Type B pancreatic cell (in vitro differentiated cells): ENCODE data around the gene TBC1D2. TPM values are rescaled to one million over a fixed set of nuclear protein-coding genes. Genes with fewer than 3 reads are reported as not detected.

ENCODE experiments used
- DNase-seq: peaks from one replicate; pipeline ENCODE4 v3.0.0; 2021; ENCODE audit warnings: mixed read lengths; ENCODE audit not compliant: unreplicated experiment; ENCODE audit errors: extremely low spot score
- H3K27ac Mint-ChIP-seq: 2 replicates; pipeline ENCODE4 v1.8.0; 2021; ENCODE audit warnings: mild to moderate bottlenecking, mixed read lengths
- H3K27me3 Mint-ChIP-seq: 2 replicates; pipeline ENCODE4 v1.8.0; 2021; ENCODE audit warnings: mixed read lengths
- H3K36me3 Mint-ChIP-seq: 2 replicates; pipeline ENCODE4 v1.8.0; 2021; ENCODE audit warnings: mixed read lengths
- H3K4me1 Mint-ChIP-seq: one replicate; pipeline ENCODE4 v1.8.0; 2021; ENCODE audit warnings: mixed read lengths; ENCODE audit not compliant: unreplicated experiment
- H3K4me3 Mint-ChIP-seq: 2 replicates; pipeline ENCODE4 v1.8.0; 2021; ENCODE audit warnings: mild to moderate bottlenecking, mixed read lengths
- H3K9me3 Mint-ChIP-seq: 2 replicates; pipeline ENCODE4 v1.8.0; 2021; ENCODE audit warnings: mixed read lengths
- CTCF ChIP-seq: fragments of 200-600 bp; sonication (generic); conservative IDR thresholded peaks from 2 replicates; pipeline ENCODE4 v1.5.0; 2021; ENCODE audit warnings: antibody characterized with exemption, mild to moderate bottlenecking
- long read RNA-seq: library from polyadenylated mRNA; unstranded; transcript quantifications from one replicate; pipeline ENCODE4 v2.0.0, GENCODE V29; 2020
- total RNA-seq: library from RNA; stranded (reverse); gene quantifications from 2 replicates; pipeline ENCODE4 v1.2.1, GENCODE V29; 2021; ENCODE audit warnings: low replicate concordance

Gene TBC1D2
- total RNA-seq: 9.4 and 20.9 TPM in 2 replicates
- long read RNA-seq, transcript TBC1D2-205 (13 exons, 3,349 nt): major isoform, 16 of 26 reads
- long read RNA-seq, partial matches to known transcripts: 3 of 26 reads
- long read RNA-seq, other reads (novel, unspliced or antisense): 5 of 26 reads

- peak; percentile 95 for DNase-seq
- peak; percentile 41 for TF ChIP-seq CTCF
- Mint-ChIP-seq H3K27me3 (peaks cover 6% of the 10 kb centered on the region), H3K9me3 (no peaks in the 10 kb centered on the region), H3K4me1 (peaks cover 20% of the 10 kb centered on the region), H3K4me3 (peak within 1 kb of the TSS; percentile 91), H3K27ac (peak within 1 kb of the TSS; percentile 91), H3K36me3 (no peaks in the 10 kb centered on the region)
Measured at GRCh38 chr9:98255578-98256296, at the start of gene TBC1D2. Gene TBC1D2 (minus strand): TSS chr9:98255649. CDS start chr9:98255541, 108 bp downstream.

GRCh38 chr9:98304381-98304780 lies 48.9 kb upstream of the TBC1D2 start:
- Mint-ChIP-seq H3K36me3 (no peaks in the 10 kb centered on the region), H3K27ac (no peak overlapping the region), H3K27me3 (no peaks in the 10 kb centered on the region), H3K4me3 (no peak overlapping the region), H3K9me3 (no peaks in the 10 kb centered on the region), H3K4me1 (no peaks in the 10 kb centered on the region)
- no peak for TF ChIP-seq CTCF
- DNase-seq: no peak

- no peak for TF ChIP-seq CTCF
- Mint-ChIP-seq H3K4me3 (no peak overlapping the region), H3K4me1 (no peaks in the 10 kb centered on the region), H3K27me3 (no peaks in the 10 kb centered on the region), H3K36me3 (no peaks in the 10 kb centered on the region), H3K27ac (no peak overlapping the region), H3K9me3 (no peaks in the 10 kb centered on the region)
- DNase-seq: no peak
Measured at GRCh38 chr9:98303633-98304125, 48.2 kb upstream of the TBC1D2 start.

GRCh38 chr9:98302938-98303632 lies 47.6 kb upstream of the TBC1D2 start:
- no peak overlapping the region for H3K27ac Mint-ChIP-seq

GRCh38 chr9:98302150-98302549 lies 46.7 kb upstream of the TBC1D2 start:
- no peaks in the 10 kb centered on the region for H3K27me3 Mint-ChIP-seq
- no peaks in the 10 kb centered on the region for H3K4me1 Mint-ChIP-seq
- no peaks in the 10 kb centered on the region for H3K36me3 Mint-ChIP-seq
- TF ChIP-seq CTCF: no peak
- no peak overlapping the region for H3K4me3 Mint-ChIP-seq
- H3K9me3 Mint-ChIP-seq: no peaks in the 10 kb centered on the region
- no peak for DNase-seq
- H3K27ac Mint-ChIP-seq: no peak overlapping the region

More at GRCh38 chr9:98302938-98303632, 47.6 kb upstream of the TBC1D2 start:
- Mint-ChIP-seq H3K4me1 (no peaks in the 10 kb centered on the region), H3K27me3 (no peaks in the 10 kb centered on the region), H3K4me3 (no peak overlapping the region), H3K36me3 (no peaks in the 10 kb centered on the region), H3K9me3 (no peaks in the 10 kb centered on the region)
- no peak for DNase-seq
- TF ChIP-seq CTCF: no peak
